ENCODE measurements around the gene ITSN1.

The ITSN1 gene

DNA sequence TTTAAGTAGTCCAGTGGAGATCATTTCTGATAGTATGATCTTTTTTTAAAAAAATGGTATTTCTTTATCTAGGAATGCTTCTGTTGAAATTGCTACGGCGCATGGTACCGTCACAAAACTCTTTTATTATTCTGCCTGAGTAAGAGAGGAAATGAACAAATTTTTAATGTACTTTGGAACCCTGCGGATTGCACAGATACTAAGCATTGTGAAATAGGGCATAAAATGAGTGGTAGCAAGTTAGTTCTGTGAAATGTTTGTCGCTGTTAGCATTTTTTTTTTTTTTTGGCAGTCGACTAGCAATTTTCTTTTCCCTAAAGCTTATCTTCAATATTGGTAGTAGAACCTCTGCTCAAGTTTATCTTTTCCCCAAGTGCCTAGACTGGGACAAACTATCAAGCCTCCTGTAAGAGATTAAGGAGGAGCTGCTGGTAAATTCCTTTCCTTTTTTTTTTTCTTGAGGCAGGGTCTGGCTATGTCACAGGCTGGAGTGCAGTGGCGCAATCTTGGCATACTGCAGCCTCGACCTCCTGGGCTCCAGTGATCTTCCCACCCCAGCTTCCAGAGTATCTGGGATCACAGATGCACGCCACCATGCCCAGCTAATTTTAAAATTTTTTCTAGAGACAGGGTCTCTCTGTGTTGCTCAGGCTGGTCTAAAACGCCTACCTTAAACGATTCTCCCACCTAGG lies 2.2 kb downstream of the ITSN1 start:
- no peaks in the 10 kb centered on the region for H3K9me3 ChIP-seq (ENCODE audit: control insufficient read depth, insufficient read depth, low read length)
- H3K36me3 ChIP-seq (ENCODE audit: control insufficient read depth, low read length), result no peaks in the 10 kb centered on the region
- no peaks in the 10 kb centered on the region for H4K20me1 ChIP-seq (ENCODE audit: control insufficient read depth, insufficient read depth, low read depth, low read length)
- H3F3A ChIP-seq (ENCODE audit: control insufficient read depth, insufficient read depth), result peaks cover 4% of the 10 kb centered on the region; the same call in 1 of the 2 replicates
- H3K4me2 ChIP-seq (ENCODE audit: low read length), result no peak overlapping the region
- H3K4me3 ChIP-seq (ENCODE audit: low read length), result no peak overlapping the region
- peaks cover 72% of the 10 kb centered on the region for H3K79me2 ChIP-seq (ENCODE audit: control insufficient read depth, low read length)
- H3K9me2 ChIP-seq (replicated peaks; ENCODE audit: control insufficient read depth, low read length), result no peaks in the 10 kb centered on the region
- H3K27me3 ChIP-seq (ENCODE audit: control insufficient read depth, low read length), result peaks cover 5% of the 10 kb centered on the region
- no peak for TF ChIP-seq EZH2phosphoT487 (IDR thresholded peaks at IDR 0.05; ENCODE audit: borderline replicate concordance, low read length)
- TF ChIP-seq, protein P1, sequence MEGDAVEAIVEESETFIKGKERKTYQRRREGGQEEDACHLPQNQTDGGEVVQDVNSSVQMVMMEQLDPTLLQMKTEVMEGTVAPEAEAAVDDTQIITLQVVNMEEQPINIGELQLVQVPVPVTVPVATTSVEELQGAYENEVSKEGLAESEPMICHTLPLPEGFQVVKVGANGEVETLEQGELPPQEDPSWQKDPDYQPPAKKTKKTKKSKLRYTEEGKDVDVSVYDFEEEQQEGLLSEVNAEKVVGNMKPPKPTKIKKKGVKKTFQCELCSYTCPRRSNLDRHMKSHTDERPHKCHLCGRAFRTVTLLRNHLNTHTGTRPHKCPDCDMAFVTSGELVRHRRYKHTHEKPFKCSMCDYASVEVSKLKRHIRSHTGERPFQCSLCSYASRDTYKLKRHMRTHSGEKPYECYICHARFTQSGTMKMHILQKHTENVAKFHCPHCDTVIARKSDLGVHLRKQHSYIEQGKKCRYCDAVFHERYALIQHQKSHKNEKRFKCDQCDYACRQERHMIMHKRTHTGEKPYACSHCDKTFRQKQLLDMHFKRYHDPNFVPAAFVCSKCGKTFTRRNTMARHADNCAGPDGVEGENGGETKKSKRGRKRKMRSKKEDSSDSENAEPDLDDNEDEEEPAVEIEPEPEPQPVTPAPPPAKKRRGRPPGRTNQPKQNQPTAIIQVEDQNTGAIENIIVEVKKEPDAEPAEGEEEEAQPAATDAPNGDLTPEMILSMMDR (IDR thresholded peaks at IDR 0.05; ENCODE audit: low read depth, low read length, poor library complexity, severe bottlenecking), result no peak
- H3K27ac ChIP-seq (ENCODE audit: low read depth, low read length), result no peak overlapping the region
- peaks cover 15% of the 10 kb centered on the region for H3K4me1 ChIP-seq (ENCODE audit: control insufficient read depth, low read length)

GRCh38 chr21:33645730-33646129 lies 3.4 kb downstream of the ITSN1 start:
- Histone ChIP-seq H3K79me2 (ENCODE audit: control insufficient read depth, low read length) (peaks cover 61% of the 10 kb centered on the region), H3K4me2 (ENCODE audit: low read length) (no peak overlapping the region)

DNA sequence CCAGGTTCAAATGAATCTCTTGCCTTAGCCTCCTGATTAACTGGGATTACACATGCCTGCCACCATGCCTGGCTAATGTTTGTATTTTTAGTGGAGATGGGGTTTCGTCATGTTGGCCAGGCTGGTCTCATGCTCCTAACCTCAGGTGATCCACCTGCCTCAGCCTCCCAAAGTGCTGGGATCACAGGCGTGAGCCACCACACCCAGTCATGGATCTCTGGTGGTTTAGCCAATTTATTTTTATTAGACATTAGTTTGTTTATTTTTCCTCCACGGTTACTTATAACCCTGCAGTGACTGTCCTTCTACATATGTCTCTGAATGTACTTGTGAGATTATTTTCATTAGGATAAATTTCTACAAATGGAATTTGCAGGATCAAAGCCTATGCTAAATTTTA lies 5.3 kb downstream of the ITSN1 start:
- H3K27ac ChIP-seq (ENCODE audit: low read depth, low read length), result no peak overlapping the region
- H3K4me2 ChIP-seq (ENCODE audit: low read length), result no peak overlapping the region
- peaks cover 8% of the 10 kb centered on the region for H3K4me1 ChIP-seq (ENCODE audit: control insufficient read depth, low read length)
- no peaks in the 10 kb centered on the region for H3K9me3 ChIP-seq (ENCODE audit: control insufficient read depth, insufficient read depth, low read length)
- peaks cover 6% of the 10 kb centered on the region; the same call in 1 of the 2 replicates for H4K20me1 ChIP-seq (ENCODE audit: control insufficient read depth, insufficient read depth, low read depth, low read length)
- no peak overlapping the region for H3K4me3 ChIP-seq (ENCODE audit: low read length)
- H3K9me2 ChIP-seq (replicated peaks; ENCODE audit: control insufficient read depth, low read length), result no peaks in the 10 kb centered on the region
- no peaks in the 10 kb centered on the region for H3F3A ChIP-seq (ENCODE audit: control insufficient read depth, insufficient read depth)
- TF ChIP-seq EZH2phosphoT487 (IDR thresholded peaks at IDR 0.05; ENCODE audit: borderline replicate concordance, low read length), result no peak
- TF ChIP-seq, protein P1 (IDR thresholded peaks at IDR 0.05; ENCODE audit: low read depth, low read length, poor library complexity, severe bottlenecking), result no peak
- peaks cover 5% of the 10 kb centered on the region for H3K27me3 ChIP-seq (ENCODE audit: control insufficient read depth, low read length)
- no peaks in the 10 kb centered on the region for H3K36me3 ChIP-seq (ENCODE audit: control insufficient read depth, low read length)
- peaks cover 63% of the 10 kb centered on the region for H3K79me2 ChIP-seq (ENCODE audit: control insufficient read depth, low read length)

More at GRCh38 chr21:33645730-33646129, 3.4 kb downstream of the ITSN1 start:
- no peaks in the 10 kb centered on the region for H3F3A ChIP-seq (ENCODE audit: control insufficient read depth, insufficient read depth)
- H3K36me3 ChIP-seq (ENCODE audit: control insufficient read depth, low read length), result no peaks in the 10 kb centered on the region
- H3K9me3 ChIP-seq (ENCODE audit: control insufficient read depth, insufficient read depth, low read length), result no peaks in the 10 kb centered on the region
- no peak for TF ChIP-seq EZH2phosphoT487 (IDR thresholded peaks at IDR 0.05; ENCODE audit: borderline replicate concordance, low read length)
- TF ChIP-seq, protein P1 (IDR thresholded peaks at IDR 0.05; ENCODE audit: low read depth, low read length, poor library complexity, severe bottlenecking), result no peak
- no peak overlapping the region for H3K27ac ChIP-seq (ENCODE audit: low read depth, low read length)
- no peak overlapping the region for H3K4me3 ChIP-seq (ENCODE audit: low read length)
- peaks cover 5% of the 10 kb centered on the region for H3K27me3 ChIP-seq (ENCODE audit: control insufficient read depth, low read length)
- H3K9me2 ChIP-seq (replicated peaks; ENCODE audit: control insufficient read depth, low read length), result no peaks in the 10 kb centered on the region
- peaks cover 8% of the 10 kb centered on the region for H3K4me1 ChIP-seq (ENCODE audit: control insufficient read depth, low read length)
- 0 out of 2 replicates have a peak, but pooled peaks cover under 1% of the 10 kb centered on the region for H4K20me1 ChIP-seq (ENCODE audit: control insufficient read depth, insufficient read depth, low read depth, low read length)

All from DOHH2 (cell line).